Activated naive CD4-positive, alpha-beta T cell treated with anti-CD3 and anti-CD28 coated beads, Interleukin-2, amount 10 ng/mL, durations not matched to agents 7 days and 5 days (primary cell): ENCODE data around the gene CACNA1F.

Source experiments
- CTCF ChIA-PET: fragments of 350-600 bp; sonication (Branson Sonifier 250); formaldehyde crosslinking; loops from one replicate; lab custom pipeline; 2021; ENCODE audit warnings: antibody characterized with exemption; lab: Charles Lee
- DNase-seq: peaks from one replicate; pipeline ENCODE4 v3.0.0-alpha.2; 2020
- H3K27ac Mint-ChIP-seq: one replicate; pipeline ENCODE4 v1.8.0; 2021; ENCODE audit warnings: mild to moderate bottlenecking, moderate library complexity, mixed read lengths
- H3K27me3 Mint-ChIP-seq: one replicate; pipeline ENCODE4 v1.8.0; 2021; ENCODE audit warnings: mild to moderate bottlenecking, mixed read lengths
- H3K36me3 Mint-ChIP-seq: one replicate; pipeline ENCODE4 v1.8.0; 2021; ENCODE audit warnings: mixed read lengths
- H3K4me1 Mint-ChIP-seq: one replicate; pipeline ENCODE4 v1.8.0; 2021; ENCODE audit warnings: mixed read lengths
- H3K4me3 Mint-ChIP-seq: one replicate; pipeline ENCODE4 v1.8.0; 2021; ENCODE audit warnings: mild to moderate bottlenecking, moderate library complexity, mixed read lengths
- H3K9me3 Mint-ChIP-seq: one replicate; pipeline ENCODE4 v1.8.0; 2021; ENCODE audit warnings: mixed read lengths

The CACNA1F gene

GRCh38 chrX:49250066-49250465 lies 16.9 kb upstream of the CACNA1F start:
- CTCF ChIA-PET: no interaction called here
- Mint-ChIP-seq H3K9me3 (no peaks in the 10 kb centered on the region), H3K36me3 (peaks cover 19% of the 10 kb centered on the region), H3K4me3 (no peak overlapping the region), H3K4me1 (peaks cover 4% of the 10 kb centered on the region), H3K27me3 (no peaks in the 10 kb centered on the region), H3K27ac (no peak overlapping the region)
- no peak for DNase-seq

GRCh38 chrX:49249616-49250015 lies 16.5 kb upstream of the CACNA1F start:
- no peaks in the 10 kb centered on the region for H3K9me3 Mint-ChIP-seq

GRCh38 chrX:49249071-49249470 lies 15.9 kb upstream of the CACNA1F start:
- Mint-ChIP-seq H3K4me3 (no peak overlapping the region), H3K9me3 (no peaks in the 10 kb centered on the region), H3K27ac (no peak overlapping the region), H3K4me1 (peaks cover 4% of the 10 kb centered on the region), H3K36me3 (peaks cover 23% of the 10 kb centered on the region), H3K27me3 (no peaks in the 10 kb centered on the region)
- CTCF ChIA-PET: no interaction called here
- no peak for DNase-seq

More at GRCh38 chrX:49249616-49250015, 16.5 kb upstream of the CACNA1F start:
- DNase-seq: no peak
- CTCF ChIA-PET: no interaction called here
- peaks cover 19% of the 10 kb centered on the region for H3K36me3 Mint-ChIP-seq
- H3K27ac Mint-ChIP-seq: no peak overlapping the region
- no peak overlapping the region for H3K4me3 Mint-ChIP-seq
- H3K27me3 Mint-ChIP-seq: no peaks in the 10 kb centered on the region
- H3K4me1 Mint-ChIP-seq: peaks cover 4% of the 10 kb centered on the region

- CTCF ChIA-PET: no interaction called here
- no peak for DNase-seq
- Mint-ChIP-seq H3K9me3 (no peaks in the 10 kb centered on the region), H3K4me1 (peaks cover 4% of the 10 kb centered on the region), H3K4me3 (no peak overlapping the region), H3K27ac (no peak overlapping the region), H3K36me3 (peaks cover 29% of the 10 kb centered on the region), H3K27me3 (no peaks in the 10 kb centered on the region)
Measured at GRCh38 chrX:49247916-49248811, 15.0 kb upstream of the CACNA1F start.

GRCh38 chrX:49247346-49247745 lies 14.2 kb upstream of the CACNA1F start:
- H3K4me3 Mint-ChIP-seq: no peak overlapping the region
- no peak overlapping the region for H3K27ac Mint-ChIP-seq
- CTCF ChIA-PET: no interaction called here
- no peak for DNase-seq
- H3K36me3 Mint-ChIP-seq: peaks cover 29% of the 10 kb centered on the region
- H3K9me3 Mint-ChIP-seq: no peaks in the 10 kb centered on the region
- peaks cover 4% of the 10 kb centered on the region for H3K4me1 Mint-ChIP-seq
- no peaks in the 10 kb centered on the region for H3K27me3 Mint-ChIP-seq

- H3K9me3 Mint-ChIP-seq: no peaks in the 10 kb centered on the region
- CTCF ChIA-PET: no interaction called here
- peaks cover 4% of the 10 kb centered on the region for H3K4me1 Mint-ChIP-seq
- H3K27ac Mint-ChIP-seq: no peak overlapping the region
- DNase-seq: no peak
- H3K4me3 Mint-ChIP-seq: no peak overlapping the region
- H3K36me3 Mint-ChIP-seq: peaks cover 29% of the 10 kb centered on the region
- H3K27me3 Mint-ChIP-seq: no peaks in the 10 kb centered on the region
Measured at GRCh38 chrX:49246541-49246940, 13.4 kb upstream of the CACNA1F start.

- peaks cover 6% of the 10 kb centered on the region for H3K4me1 Mint-ChIP-seq
- no peaks in the 10 kb centered on the region for H3K9me3 Mint-ChIP-seq
- DNase-seq: no peak
- H3K27ac Mint-ChIP-seq: peak overlapping the region; percentile 81
- peaks cover 30% of the 10 kb centered on the region for H3K36me3 Mint-ChIP-seq
- H3K27me3 Mint-ChIP-seq: no peaks in the 10 kb centered on the region
- CTCF ChIA-PET: no interaction called here
- H3K4me3 Mint-ChIP-seq: no peak overlapping the region
Measured at GRCh38 chrX:49244207-49244606, 11.1 kb upstream of the CACNA1F start.

- Mint-ChIP-seq H3K9me3 (no peaks in the 10 kb centered on the region), H3K27me3 (no peaks in the 10 kb centered on the region), H3K27ac (no peak overlapping the region), H3K4me3 (no peak overlapping the region), H3K4me1 (peaks cover 8% of the 10 kb centered on the region), H3K36me3 (peaks cover 30% of the 10 kb centered on the region)
- CTCF ChIA-PET: no interaction called here
- DNase-seq: no peak
Measured at GRCh38 chrX:49243166-49243565, 10.0 kb upstream of the CACNA1F start.

- CTCF ChIA-PET: no interaction called here
- Mint-ChIP-seq H3K36me3 (peaks cover 28% of the 10 kb centered on the region), H3K27ac (no peak overlapping the region), H3K4me1 (peaks cover 9% of the 10 kb centered on the region), H3K9me3 (no peaks in the 10 kb centered on the region), H3K27me3 (no peaks in the 10 kb centered on the region), H3K4me3 (no peak overlapping the region)
- no peak for DNase-seq
Measured at GRCh38 chrX:49242545-49243066, 9.5 kb upstream of the CACNA1F start.

- Mint-ChIP-seq H3K36me3 (peaks cover 24% of the 10 kb centered on the region), H3K27me3 (no peaks in the 10 kb centered on the region), H3K27ac (no peak overlapping the region), H3K9me3 (no peaks in the 10 kb centered on the region), H3K4me1 (peaks cover 27% of the 10 kb centered on the region), H3K4me3 (no peak overlapping the region)
- CTCF ChIA-PET: no interaction called here
- no peak for DNase-seq
Measured at GRCh38 chrX:49238735-49239134, 5.6 kb upstream of the CACNA1F start.

- H3K4me1 Mint-ChIP-seq: peaks cover 31% of the 10 kb centered on the region
- CTCF ChIA-PET: no interaction called here
Measured at GRCh38 chrX:49237060-49237459, 3.9 kb upstream of the CACNA1F start.

GRCh38 chrX:49233887-49234555 lies 881 bp upstream of the CACNA1F start:
- Mint-ChIP-seq H3K9me3 (no peaks in the 10 kb centered on the region), H3K4me3 (no peak overlapping the region), H3K27me3 (no peaks in the 10 kb centered on the region), H3K27ac (no peak overlapping the region), H3K36me3 (peaks cover 9% of the 10 kb centered on the region), H3K4me1 (peaks cover 48% of the 10 kb centered on the region)
- DNase-seq: no peak
- CTCF ChIA-PET: interaction anchor here (0.6 kb wide), 1 partner anchor 9 kb away, joined by 3 read pairs; no protein-coding TSS in a partner anchor

More at GRCh38 chrX:49237060-49237459, 3.9 kb upstream of the CACNA1F start:
- DNase-seq: no peak
- Mint-ChIP-seq H3K27me3 (no peaks in the 10 kb centered on the region), H3K9me3 (no peaks in the 10 kb centered on the region), H3K27ac (peak overlapping the region; percentile 62), H3K4me3 (peak overlapping the region; percentile 87), H3K36me3 (peaks cover 20% of the 10 kb centered on the region)

GRCh38 chrX:49232525-49232924 lies 615 bp downstream of the CACNA1F start:
- Mint-ChIP-seq H3K36me3 (peaks cover 7% of the 10 kb centered on the region), H3K4me1 (peaks cover 44% of the 10 kb centered on the region), H3K9me3 (no peaks in the 10 kb centered on the region), H3K4me3 (no peak overlapping the region), H3K27ac (peak overlapping the region; percentile 70), H3K27me3 (peaks cover 10% of the 10 kb centered on the region)
- CTCF ChIA-PET: no interaction called here
- no peak for DNase-seq

GRCh38 chrX:49231333-49232000 lies 1.7 kb downstream of the CACNA1F start:
- CTCF ChIA-PET: no interaction called here
- Mint-ChIP-seq H3K4me1 (peaks cover 34% of the 10 kb centered on the region), H3K4me3 (peak overlapping the region; percentile 67), H3K27ac (peak overlapping the region; percentile 91), H3K27me3 (peaks cover 16% of the 10 kb centered on the region), H3K9me3 (no peaks in the 10 kb centered on the region), H3K36me3 (no peaks in the 10 kb centered on the region)
- no peak for DNase-seq
